ENCODE data around the gene ZNF709. TPM values are rescaled to one million over a fixed set of nuclear protein-coding genes. Genes with fewer than 3 reads are reported as not detected.
"Not testable (repeated sequence)": the region's sequence is repeated elsewhere in the genome, so short reads cannot be mapped to it uniquely, and the experiment has no call there.

The ZNF709 gene
- total and polyA plus RNA-seq, 9 donors, result 2.5 to 9.7 (median 7.4) TPM

DNA sequence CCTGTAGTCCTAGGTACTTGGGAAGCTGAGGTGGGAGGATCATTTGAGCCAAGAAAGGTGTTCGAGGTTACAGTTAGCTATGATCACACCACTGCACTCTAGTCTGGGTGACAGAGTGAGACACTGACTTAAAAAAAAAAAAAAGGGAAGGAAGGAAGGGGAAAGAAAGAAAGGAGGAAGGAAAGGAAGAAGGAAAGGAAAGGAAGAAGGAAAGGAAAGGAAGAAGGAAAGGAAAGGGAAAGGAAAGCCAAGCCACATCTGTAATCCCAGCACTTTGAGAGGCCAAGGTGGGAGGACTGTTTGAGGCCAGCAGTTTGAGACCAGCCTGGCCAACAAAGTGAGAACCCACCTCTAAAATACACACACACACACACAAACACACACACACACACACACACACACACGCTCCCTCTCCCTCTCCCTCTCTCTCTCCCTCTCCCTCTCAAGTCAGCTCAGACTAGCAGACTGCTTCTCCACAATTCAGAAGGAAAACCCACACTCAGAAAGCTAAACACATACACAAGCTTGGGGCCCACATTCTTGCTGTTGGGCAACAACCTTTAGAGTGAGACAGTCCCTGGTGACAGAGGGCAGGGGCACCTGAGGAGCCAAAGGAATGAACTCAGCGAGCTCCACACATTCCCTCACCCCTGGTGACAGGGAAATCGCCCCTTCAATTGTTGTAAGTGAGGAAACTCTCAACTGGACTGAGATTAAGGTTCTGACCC lies 2.7 kb downstream of the ZNF709 start:
- 72 to 81% (median 81%) methylated on average over 4 of the region's 4 CpGs for WGBS, 3 donors
- TF ChIP-seq CTCF (IDR thresholded peaks at IDR 0.05) (no peak), EP300 (IDR thresholded peaks at IDR 0.05) (no peak), POLR2A (IDR thresholded peaks at IDR 0.05) (no peak)
- H3K4me3 ChIP-seq, result no peak overlapping the region
- peaks cover 2% of the 10 kb centered on the region for H3K4me1 ChIP-seq (ENCODE audit: insufficient read depth)
- H3K27me3 ChIP-seq, result no peaks in the 10 kb centered on the region
- H3K27ac ChIP-seq, result no peak overlapping the region
- intact Hi-C loops (cut with DNase I), result no loop called here
- no peak for DNase-seq
- no peaks in the 10 kb centered on the region for H3K9me3 ChIP-seq
- H3K36me3 ChIP-seq, result no peaks in the 10 kb centered on the region

GRCh38 chr19:12478234-12478941 lies 6.2 kb downstream of the ZNF709 start:
- no peak for DNase-seq
- WGBS, 3 donors, result 68 to 74% (median 70%) methylated on average over 5 of the region's 5 CpGs
- intact Hi-C loops (cut with DNase I), result no loop called here

GRCh38 chr19:12467651-12468050 lies 17.0 kb downstream of the ZNF709 start:
- H3K4me3 ChIP-seq; H3K36me3 ChIP-seq; H3K4me1 ChIP-seq (ENCODE audit: insufficient read depth); H3K27ac ChIP-seq; intact Hi-C loops (cut with DNase I); H3K27me3 ChIP-seq; DNase-seq: not testable (repeated sequence)
- 96 to 98% (median 97%) methylated on average over 8 to 33 of the region's 33 CpGs for WGBS, 3 donors
- peaks cover 12 to 24% of the 10 kb centered on the region in 2 donors for H3K9me3 ChIP-seq

More at GRCh38 chr19:12478234-12478941, 6.2 kb downstream of the ZNF709 start:
- H3K27ac ChIP-seq, result no peak overlapping the region
- no peak overlapping the region for H3K4me3 ChIP-seq
- no peaks in the 10 kb centered on the region for H3K9me3 ChIP-seq
- H3K36me3 ChIP-seq, result no peaks in the 10 kb centered on the region
- no peak for TF ChIP-seq CTCF (IDR thresholded peaks at IDR 0.05)
- TF ChIP-seq POLR2A (IDR thresholded peaks at IDR 0.05), result no peak
- TF ChIP-seq EP300 (IDR thresholded peaks at IDR 0.05), result no peak
- peaks cover 2% of the 10 kb centered on the region for H3K4me1 ChIP-seq (ENCODE audit: insufficient read depth)
- no peaks in the 10 kb centered on the region for H3K27me3 ChIP-seq

GRCh38 chr19:12465211-12465610 lies 19.4 kb downstream of the ZNF709 start:
- TF ChIP-seq EP300 (IDR thresholded peaks at IDR 0.05) (no peak), POLR2A (IDR thresholded peaks at IDR 0.05) (no peak), CTCF (IDR thresholded peaks at IDR 0.05) (no peak)
- intact Hi-C loops (cut with DNase I), result no loop called here
- Histone ChIP-seq H3K27ac (no peak overlapping the region), H3K9me3 (peaks cover 12 to 24% of the 10 kb centered on the region in 2 donors), H3K4me1 (ENCODE audit: insufficient read depth) (no peaks in the 10 kb centered on the region), H3K27me3 (no peaks in the 10 kb centered on the region), H3K4me3 (no peak overlapping the region), H3K36me3 (peaks cover 4% of the 10 kb centered on the region)
- 78 to 87% (median 86%) methylated on average over 5 of the region's 5 CpGs for WGBS, 3 donors
- DNase-seq, result no peak

- no peak for TF ChIP-seq CTCF (IDR thresholded peaks at IDR 0.05)
- TF ChIP-seq EP300 (IDR thresholded peaks at IDR 0.05), result no peak
- TF ChIP-seq POLR2A (IDR thresholded peaks at IDR 0.05), result no peak
- Histone ChIP-seq H3K27ac (no peak overlapping the region), H3K9me3 (peaks cover 12 to 24% of the 10 kb centered on the region in 2 donors), H3K36me3 (peaks cover 4% of the 10 kb centered on the region), H3K4me3 (no peak overlapping the region), H3K27me3 (no peaks in the 10 kb centered on the region), H3K4me1 (ENCODE audit: insufficient read depth) (no peaks in the 10 kb centered on the region)
- intact Hi-C loops (cut with DNase I), result no loop called here
- 97 to 98% (median 97%) methylated on average over 3 of the region's 3 CpGs for WGBS, 3 donors
- DNase-seq, result no peak
These were observed 19.8 kb downstream of the ZNF709 start for GRCh38 chr19:12464769-12465168.

GRCh38 chr19:12464139-12464538 lies 20.5 kb downstream of the ZNF709 start:
- H3K27ac ChIP-seq; H3K4me1 ChIP-seq (ENCODE audit: insufficient read depth); intact Hi-C loops (cut with DNase I); H3K36me3 ChIP-seq; H3K27me3 ChIP-seq; H3K4me3 ChIP-seq; DNase-seq: not testable (repeated sequence)
- H3K9me3 ChIP-seq, result peaks cover 12 to 24% of the 10 kb centered on the region in 2 donors
- WGBS, 3 donors, result 96 to 97% (median 97%) methylated on average over 6 of the region's 6 CpGs

Measured in ovary (tissue), 9 donors.